ENCODE data around the gene B3GNT5.
A peak's percentile ranks its signal among the peaks of the same experiment; 100 is the strongest.

Gene B3GNT5

DNA sequence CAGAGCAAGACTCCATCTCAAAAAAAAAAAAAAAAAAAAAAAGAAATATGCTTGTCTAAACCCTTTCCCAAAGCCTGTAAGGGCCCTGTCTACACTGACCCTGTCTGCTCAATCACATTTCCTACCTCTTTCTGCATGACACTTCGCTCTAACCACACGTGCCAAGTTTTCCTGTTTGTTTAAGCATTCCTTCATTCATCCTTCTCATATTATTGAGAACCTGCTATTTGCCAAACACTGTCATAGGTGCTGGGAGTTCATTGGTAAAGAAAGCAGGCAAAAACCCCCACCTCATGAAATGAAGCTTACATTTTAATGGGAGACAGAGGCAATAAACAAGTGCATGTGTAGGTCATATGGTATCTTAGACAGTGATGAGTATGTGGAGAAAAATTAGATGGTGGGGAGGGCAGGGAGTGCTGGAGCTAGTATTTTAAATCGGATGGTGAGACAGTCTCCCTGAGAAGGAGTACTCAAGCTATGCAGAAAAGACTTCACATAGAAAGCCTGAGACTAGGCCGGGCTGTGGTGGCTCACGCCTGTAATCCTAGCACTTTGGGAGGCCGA lies 48.0 kb downstream of the B3GNT5 start:
- no peak overlapping the region for H3K4me3 ChIP-seq (ENCODE audit: low read depth, low read length)
- DNase-seq (ENCODE audit: low read depth, low spot score) = peak; percentile 51
- in situ Hi-C loops (cut with HindIII; ENCODE audit: low sequenced_read_pairs) = no loop called here
- TF ChIP-seq, protein P1, sequence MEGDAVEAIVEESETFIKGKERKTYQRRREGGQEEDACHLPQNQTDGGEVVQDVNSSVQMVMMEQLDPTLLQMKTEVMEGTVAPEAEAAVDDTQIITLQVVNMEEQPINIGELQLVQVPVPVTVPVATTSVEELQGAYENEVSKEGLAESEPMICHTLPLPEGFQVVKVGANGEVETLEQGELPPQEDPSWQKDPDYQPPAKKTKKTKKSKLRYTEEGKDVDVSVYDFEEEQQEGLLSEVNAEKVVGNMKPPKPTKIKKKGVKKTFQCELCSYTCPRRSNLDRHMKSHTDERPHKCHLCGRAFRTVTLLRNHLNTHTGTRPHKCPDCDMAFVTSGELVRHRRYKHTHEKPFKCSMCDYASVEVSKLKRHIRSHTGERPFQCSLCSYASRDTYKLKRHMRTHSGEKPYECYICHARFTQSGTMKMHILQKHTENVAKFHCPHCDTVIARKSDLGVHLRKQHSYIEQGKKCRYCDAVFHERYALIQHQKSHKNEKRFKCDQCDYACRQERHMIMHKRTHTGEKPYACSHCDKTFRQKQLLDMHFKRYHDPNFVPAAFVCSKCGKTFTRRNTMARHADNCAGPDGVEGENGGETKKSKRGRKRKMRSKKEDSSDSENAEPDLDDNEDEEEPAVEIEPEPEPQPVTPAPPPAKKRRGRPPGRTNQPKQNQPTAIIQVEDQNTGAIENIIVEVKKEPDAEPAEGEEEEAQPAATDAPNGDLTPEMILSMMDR (IDR thresholded peaks at IDR 0.05; ENCODE audit: low read depth, low read length) = no peak

DNA sequence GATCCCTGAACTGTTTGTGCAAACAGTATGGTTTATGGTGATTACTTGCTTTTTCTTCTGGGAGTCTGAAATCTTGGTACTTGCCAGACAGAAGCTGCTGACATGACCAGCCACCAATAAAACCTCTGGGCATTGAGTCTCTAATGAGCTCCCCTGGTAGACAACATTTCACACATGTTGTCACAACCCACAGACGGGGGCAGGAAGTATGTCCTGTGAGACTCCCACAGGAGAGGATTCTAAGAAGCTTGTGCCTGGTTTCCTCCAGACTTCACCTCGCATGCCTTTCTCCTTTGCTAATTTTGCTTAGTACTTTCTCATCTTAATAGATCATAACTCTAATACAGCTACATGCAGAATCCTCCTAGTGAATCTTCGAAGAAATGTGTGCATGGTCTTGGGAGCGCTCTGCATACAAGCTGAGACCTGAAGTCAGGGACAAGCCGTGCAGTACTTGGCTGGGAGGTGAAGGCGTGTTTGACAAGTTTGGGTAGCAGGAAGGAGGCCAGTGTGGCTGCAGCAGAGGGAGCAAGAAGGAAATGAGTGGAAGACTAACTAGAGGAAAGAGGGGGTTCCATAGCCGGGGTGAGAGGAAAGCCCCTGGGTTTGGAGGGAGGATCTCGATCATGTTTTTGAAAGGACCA lies 49.0 kb downstream of the B3GNT5 start:
- in situ Hi-C loops (cut with HindIII; ENCODE audit: low sequenced_read_pairs) = no loop called here
- DNase-seq (ENCODE audit: low read depth, low spot score) = peak; percentile 36
- H3K4me3 ChIP-seq (ENCODE audit: low read depth, low read length) = no peak overlapping the region
- TF ChIP-seq, protein P1 (IDR thresholded peaks at IDR 0.05; ENCODE audit: low read depth, low read length) = no peak

DNA sequence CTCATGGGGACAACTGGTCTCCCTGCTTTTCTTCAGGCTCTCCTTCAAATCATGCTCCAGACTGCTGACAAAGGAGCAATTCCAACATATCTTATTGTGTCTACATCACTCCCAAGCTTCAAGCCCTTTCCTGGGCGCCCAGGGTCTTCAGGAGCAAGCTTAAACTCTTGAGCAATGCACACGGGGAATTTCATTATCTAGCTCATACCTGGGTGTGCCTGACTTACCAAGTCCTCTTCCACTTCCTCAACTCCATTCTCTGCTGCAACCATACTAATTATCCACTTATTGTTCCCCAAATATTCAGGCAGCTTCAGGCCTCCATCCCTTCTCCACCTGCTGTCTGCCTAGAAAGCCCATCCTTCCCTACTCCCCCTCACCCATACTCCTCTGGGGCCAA lies 50.6 kb downstream of the B3GNT5 start:
- TF ChIP-seq, protein P1 (IDR thresholded peaks at IDR 0.05; ENCODE audit: low read depth, low read length) = no peak
- in situ Hi-C loops (cut with HindIII; ENCODE audit: low sequenced_read_pairs) = no loop called here
- H3K4me3 ChIP-seq (ENCODE audit: low read depth, low read length) = no peak overlapping the region
- no peak for DNase-seq (ENCODE audit: low read depth, low spot score)

DNA sequence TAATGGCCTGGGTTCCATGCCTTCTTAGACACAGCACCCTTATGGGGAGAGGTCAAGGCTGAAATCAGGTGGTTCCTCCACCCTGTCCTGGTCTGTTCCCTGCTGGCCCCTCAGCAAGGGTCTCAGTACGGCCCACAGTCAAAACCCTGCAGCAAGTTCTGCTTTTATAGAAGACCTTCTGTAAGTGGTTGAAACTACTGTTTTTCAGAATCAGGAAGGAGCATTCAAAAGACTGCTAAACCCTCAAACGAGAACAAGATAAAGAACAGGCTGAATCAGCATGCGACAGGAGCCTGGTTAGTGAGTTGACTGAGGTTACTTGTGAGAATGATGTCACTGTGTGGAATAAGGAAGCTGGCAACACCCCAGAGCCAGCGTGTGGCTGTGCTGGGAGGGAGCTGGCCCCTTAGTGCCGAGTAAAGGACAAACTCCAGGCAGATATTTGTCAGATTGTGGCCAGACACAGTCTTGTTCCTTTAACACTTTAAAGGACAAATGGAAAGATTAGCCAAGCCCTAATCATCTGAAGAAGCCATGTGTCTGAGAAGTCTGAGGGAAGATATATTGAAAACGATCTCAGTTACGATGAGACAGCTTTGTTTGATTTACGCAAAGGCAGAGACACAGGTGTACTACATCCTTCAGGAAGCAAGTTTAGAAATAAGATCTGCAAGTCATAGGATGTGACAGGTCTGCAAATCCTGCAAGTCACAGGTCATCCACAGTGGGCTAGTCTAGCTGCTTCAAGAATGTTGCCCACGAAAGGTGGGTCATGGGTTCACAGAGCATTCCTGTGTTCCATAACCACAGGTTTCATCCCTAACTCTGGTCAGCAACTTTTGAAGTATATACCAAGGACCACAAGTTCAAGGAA lies 54.0 kb downstream of the B3GNT5 start:
- TF ChIP-seq, protein P1 (IDR thresholded peaks at IDR 0.05; ENCODE audit: low read depth, low read length) = no peak
- peak; percentile 85 for DNase-seq (ENCODE audit: low read depth, low spot score)
- in situ Hi-C loops (cut with HindIII; ENCODE audit: low sequenced_read_pairs) = no loop called here
- no peak overlapping the region for H3K4me3 ChIP-seq (ENCODE audit: low read depth, low read length)

DNA sequence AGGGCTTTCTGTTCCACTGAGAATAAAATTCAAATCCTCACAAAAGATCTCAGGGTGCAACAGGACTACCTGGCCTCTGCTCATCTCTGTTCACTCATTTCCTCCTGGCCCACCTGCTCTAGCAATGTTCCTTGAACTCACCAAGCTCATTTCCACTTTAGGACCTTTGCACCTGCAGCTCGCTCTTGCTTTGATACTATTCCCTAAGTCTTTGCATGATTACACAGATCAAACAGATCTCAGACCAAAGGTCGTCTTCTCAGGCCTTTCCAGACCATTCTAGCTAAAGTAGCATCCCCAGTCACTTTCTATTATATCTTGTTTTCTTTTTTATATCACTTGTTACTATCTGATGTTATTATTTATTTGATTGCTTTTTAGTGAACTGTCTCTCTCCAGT lies 54.7 kb downstream of the B3GNT5 start:
- TF ChIP-seq, protein P1 (IDR thresholded peaks at IDR 0.05; ENCODE audit: low read depth, low read length) = no peak
- no peak for DNase-seq (ENCODE audit: low read depth, low spot score)
- in situ Hi-C loops (cut with HindIII; ENCODE audit: low sequenced_read_pairs) = no loop called here
- H3K4me3 ChIP-seq (ENCODE audit: low read depth, low read length) = no peak overlapping the region

DNA sequence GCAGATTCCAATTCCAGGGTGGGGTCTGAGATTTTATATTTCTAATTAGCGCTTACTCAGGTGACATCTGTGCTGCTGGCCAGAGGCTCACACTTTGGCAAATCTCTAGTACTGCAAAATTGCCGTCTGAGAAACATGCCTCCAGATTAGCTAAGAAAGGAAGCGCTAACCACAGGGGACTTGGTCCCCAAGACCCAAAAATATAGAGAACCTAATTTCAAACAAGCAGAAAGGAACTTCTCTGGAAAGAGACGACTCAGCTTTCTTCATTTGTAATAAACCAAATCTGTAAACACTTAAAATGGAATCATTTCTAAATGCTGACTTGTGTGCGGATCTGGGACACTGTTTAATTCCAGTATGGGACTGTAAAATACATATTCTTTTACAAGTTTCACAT lies 55.7 kb downstream of the B3GNT5 start:
- in situ Hi-C loops (cut with HindIII; ENCODE audit: low sequenced_read_pairs) = no loop called here
- no peak for DNase-seq (ENCODE audit: low read depth, low spot score)
- TF ChIP-seq, protein P1 (IDR thresholded peaks at IDR 0.05; ENCODE audit: low read depth, low read length) = no peak
- no peak overlapping the region for H3K4me3 ChIP-seq (ENCODE audit: low read depth, low read length)

All from astrocyte of the spinal cord (primary cell).